Measurements from ENCODE around the gene RFC1. TPM values are rescaled to one million over a fixed set of nuclear protein-coding genes. Genes with fewer than 3 reads are reported as not detected.
A peak's percentile ranks its signal among the peaks of the same experiment; 100 is the strongest.

The RFC1 gene
- total and polyA plus RNA-seq, 2 of the 4 experiments (the other 2 are of a cell fraction) = 18.4 to 49.3 TPM

GRCh38 chr4:39320381-39321115 lies 45.6 kb downstream of the RFC1 start:
- Histone ChIP-seq H3K4ac (ENCODE audit: low read depth, low read length) (no peak overlapping the region), H3K18ac (ENCODE audit: low read depth, low read length) (no peak overlapping the region), H2BK15ac (ENCODE audit: low read depth, low read length) (no peak overlapping the region), H3K4me3 (ENCODE audit: insufficient read depth, low read depth, low read length) (no peak overlapping the region), H3K79me1 (ENCODE audit: low read depth in 1 of 2, low read length in 2 of 2) (peaks cover 10 to 21% of the 10 kb centered on the region in 2 experiments; a peak in 3 of 4 replicates), H4K91ac (ENCODE audit: insufficient read depth, low read depth, low read length) (no peak overlapping the region), H3K4me1 (ENCODE audit: control insufficient read depth, insufficient read depth, low read length) (peaks cover 6% of the 10 kb centered on the region; the same call in 1 of the 2 replicates), H2BK20ac (ENCODE audit: low read depth, low read length) (no peak overlapping the region), H2AK5ac (ENCODE audit: low read depth, low read length) (no peak overlapping the region), H3K27me3 (ENCODE audit: control insufficient read depth, insufficient read depth, low read length) (no peaks in the 10 kb centered on the region), H3K56ac (ENCODE audit: extremely low read depth, insufficient read depth, low read length) (no peak overlapping the region), H3K9me3 (ENCODE audit: control insufficient read depth, insufficient read depth, low read length) (no peaks in the 10 kb centered on the region), H4K20me1 (ENCODE audit: insufficient read depth, low read length) (no peaks in the 10 kb centered on the region), H2BK5ac (ENCODE audit: low read depth, low read length, poor library complexity, severe bottlenecking) (peak overlapping the region; percentile 87), H4K8ac (ENCODE audit: low read depth in 2 of 2, low read length in 2 of 2) (peak overlapping the region in 1 of 2 experiments; percentile 38; a peak in 2 of 4 replicates), H3K23ac (ENCODE audit: low read depth, low read length) (no peak overlapping the region), H2AFZ (replicated peaks; ENCODE audit: low read length, poor library complexity) (no peak overlapping the region), H3K36me3 (ENCODE audit: control insufficient read depth, insufficient read depth, low read length) (peaks cover 6% of the 10 kb centered on the region), H3K27ac (ENCODE audit: insufficient read depth, low read length) (no peak overlapping the region), H3K14ac (replicated peaks; ENCODE audit: low read depth, low read length) (peak overlapping the region; percentile 19; the same call in 1 of the 2 replicates), H2BK120ac (ENCODE audit: low read depth, low read length) (no peak overlapping the region), H2AK9ac (replicated peaks; ENCODE audit: low read depth, low read length, poor library complexity) (no peak overlapping the region), H4K5ac (ENCODE audit: low read depth, low read length) (no peak overlapping the region), H3K9ac (ENCODE audit: low read depth, low read length) (no peak overlapping the region), H3K9me1 (ENCODE audit: insufficient read depth, low read length) (peaks cover 7% of the 10 kb centered on the region), H3K4me2 (ENCODE audit: low read depth, low read length) (no peak overlapping the region; the same call in 1 of the 2 replicates)
- TF ChIP-seq RCOR1 (IDR thresholded peaks at IDR 0.05; ENCODE audit: insufficient replicate concordance, low read length) = no peak
- TF ChIP-seq RAD21 (IDR thresholded peaks at IDR 0.05; ENCODE audit: low read length) = no peak
- TF ChIP-seq CEBPB (IDR thresholded peaks at IDR 0.05; ENCODE audit: low read depth, low read length) = no peak
- TF ChIP-seq, protein P1, sequence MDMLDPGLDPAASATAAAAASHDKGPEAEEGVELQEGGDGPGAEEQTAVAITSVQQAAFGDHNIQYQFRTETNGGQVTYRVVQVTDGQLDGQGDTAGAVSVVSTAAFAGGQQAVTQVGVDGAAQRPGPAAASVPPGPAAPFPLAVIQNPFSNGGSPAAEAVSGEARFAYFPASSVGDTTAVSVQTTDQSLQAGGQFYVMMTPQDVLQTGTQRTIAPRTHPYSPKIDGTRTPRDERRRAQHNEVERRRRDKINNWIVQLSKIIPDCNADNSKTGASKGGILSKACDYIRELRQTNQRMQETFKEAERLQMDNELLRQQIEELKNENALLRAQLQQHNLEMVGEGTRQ (IDR thresholded peaks at IDR 0.05; ENCODE audit: low read depth, low read length) = no peak
- TF ChIP-seq, protein P2, sequence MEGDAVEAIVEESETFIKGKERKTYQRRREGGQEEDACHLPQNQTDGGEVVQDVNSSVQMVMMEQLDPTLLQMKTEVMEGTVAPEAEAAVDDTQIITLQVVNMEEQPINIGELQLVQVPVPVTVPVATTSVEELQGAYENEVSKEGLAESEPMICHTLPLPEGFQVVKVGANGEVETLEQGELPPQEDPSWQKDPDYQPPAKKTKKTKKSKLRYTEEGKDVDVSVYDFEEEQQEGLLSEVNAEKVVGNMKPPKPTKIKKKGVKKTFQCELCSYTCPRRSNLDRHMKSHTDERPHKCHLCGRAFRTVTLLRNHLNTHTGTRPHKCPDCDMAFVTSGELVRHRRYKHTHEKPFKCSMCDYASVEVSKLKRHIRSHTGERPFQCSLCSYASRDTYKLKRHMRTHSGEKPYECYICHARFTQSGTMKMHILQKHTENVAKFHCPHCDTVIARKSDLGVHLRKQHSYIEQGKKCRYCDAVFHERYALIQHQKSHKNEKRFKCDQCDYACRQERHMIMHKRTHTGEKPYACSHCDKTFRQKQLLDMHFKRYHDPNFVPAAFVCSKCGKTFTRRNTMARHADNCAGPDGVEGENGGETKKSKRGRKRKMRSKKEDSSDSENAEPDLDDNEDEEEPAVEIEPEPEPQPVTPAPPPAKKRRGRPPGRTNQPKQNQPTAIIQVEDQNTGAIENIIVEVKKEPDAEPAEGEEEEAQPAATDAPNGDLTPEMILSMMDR (conservative IDR thresholded peaks at IDR 0.05; ENCODE audit: low read depth, low read length) = no peak
- TF ChIP-seq BHLHE40 (IDR thresholded peaks at IDR 0.05; ENCODE audit: low read depth, low read length) = no peak
- TF ChIP-seq FOS (IDR thresholded peaks at IDR 0.05; ENCODE audit: low read depth, low read length) = no peak
- TF ChIP-seq CHD1 (IDR thresholded peaks at IDR 0.05; ENCODE audit: low read depth, low read length) = no peak
- no peak for TF ChIP-seq POLR2A (IDR thresholded peaks at IDR 0.05; ENCODE audit: low read depth, low read length)
- no peak for TF ChIP-seq MAFK (IDR thresholded peaks at IDR 0.05; ENCODE audit: low read depth, low read length)
- DNase-seq (peak; percentile 56), ATAC-seq (ENCODE audit: low read depth) (peak; percentile 47)
- CTCF ChIA-PET = interaction anchor here (0.6 kb wide), 1 partner anchor 132 kb away, joined by 6 read pairs; no protein-coding TSS in a partner anchor
- intact Hi-C loops (cut with micrococcal nuclease) (loop anchor here (5.0 kb wide), 1 partner anchor 47 kb away; the partner anchor contains the start of gene RFC1), dilution Hi-C loops (cut with HindIII; ENCODE audit: low sequenced_read_pairs, unreplicated experiment) (no loop called here), in situ Hi-C loops (cut with MboI; ENCODE audit: low sequenced_read_pairs) (no loop called here)
- POLR2A ChIA-PET (ENCODE audit: unreplicated experiment) = interaction anchor here (0.6 kb wide), 1 partner anchor 138 kb away, joined by 3 read pairs; the partner anchor contains the start of gene LIAS
- BruUV-seq (replicated peaks) = no TSS peak

Data from IMR-90 (cell line).